Stimulated activated CD4-positive, alpha-beta T cell treated with anti-CD3 and anti-CD28 coated beads, Interleukin-1b, Interleukin-23, amount 100 ng/mL, for 24 hours (primary cell): ENCODE results near the gene ITGB4.
A peak's percentile ranks its signal among the peaks of the same experiment; 100 is the strongest.

ENCODE experiments used
- DNase-seq, 4 experiments: peaks; one replicate each; pipeline ENCODE4 v3.0.0-alpha.2; 2020; ENCODE audit warnings: low read depth in 4 of 4, low spot score in 1 of 4

Gene ITGB4

GRCh38 chr17:75769536-75769935, 48.3 kb downstream of the ITGB4 start:
- DNase-seq, result no peak

GRCh38 chr17:75771334-75772281, 50.3 kb downstream of the ITGB4 start:
- DNase-seq, result no peak

GRCh38 chr17:75773121-75773807, 52.0 kb downstream of the ITGB4 start:
- no peak for DNase-seq

- no peak for DNase-seq
Observed at GRCh38 chr17:75773808-75774470, 52.7 kb downstream of the ITGB4 start.

- DNase-seq, result no peak
Observed at GRCh38 chr17:75774471-75774990, 53.3 kb downstream of the ITGB4 start.

GRCh38 chr17:75774991-75775668, 53.9 kb downstream of the ITGB4 start:
- DNase-seq, result no peak

GRCh38 chr17:75776386-75777295, 55.4 kb downstream of the ITGB4 start:
- DNase-seq, result no peak

GRCh38 chr17:75777296-75777922, 56.1 kb downstream of the ITGB4 start:
- DNase-seq, result no peak

- DNase-seq, result peak in 1 of 4 experiments; percentile 28
Observed at GRCh38 chr17:75778066-75778860, 57.0 kb downstream of the ITGB4 start.

- peak in 2 of 4 experiments; percentile 49 to 61 for DNase-seq
Observed at GRCh38 chr17:75778861-75779249, 57.6 kb downstream of the ITGB4 start.

- peak; percentile 83 to 90 (median 86) for DNase-seq
Observed at GRCh38 chr17:75779250-75779986, 58.2 kb downstream of the ITGB4 start.

- no peak for DNase-seq
Observed at GRCh38 chr17:75779987-75780889, 59.0 kb downstream of the ITGB4 start.

- no peak for DNase-seq
Observed at GRCh38 chr17:75783069-75783783, 62.0 kb downstream of the ITGB4 start.

GRCh38 chr17:75783803-75784472, 62.7 kb downstream of the ITGB4 start:
- DNase-seq, result no peak

GRCh38 chr17:75784473-75785015, 63.3 kb downstream of the ITGB4 start, which contains the start of gene UNK:
UNK (plus strand) TSS chr17:75784806; CDS start chr17:75784881, 75 bp downstream.
- DNase-seq, result peak; percentile 87 to 91 (median 88)
